NCI-H524 treated with DMSO at 0.1 percent for 48 hours (cell line): Measurements from ENCODE around the gene RNF112.
A peak's percentile ranks its signal among the peaks of the same experiment; 100 is the strongest.

Source experiments
- DNase-seq: peaks from one replicate; lab custom pipeline; 2025; lab: John Stamatoyannopoulos, UW

The RNF112 gene, protein sequence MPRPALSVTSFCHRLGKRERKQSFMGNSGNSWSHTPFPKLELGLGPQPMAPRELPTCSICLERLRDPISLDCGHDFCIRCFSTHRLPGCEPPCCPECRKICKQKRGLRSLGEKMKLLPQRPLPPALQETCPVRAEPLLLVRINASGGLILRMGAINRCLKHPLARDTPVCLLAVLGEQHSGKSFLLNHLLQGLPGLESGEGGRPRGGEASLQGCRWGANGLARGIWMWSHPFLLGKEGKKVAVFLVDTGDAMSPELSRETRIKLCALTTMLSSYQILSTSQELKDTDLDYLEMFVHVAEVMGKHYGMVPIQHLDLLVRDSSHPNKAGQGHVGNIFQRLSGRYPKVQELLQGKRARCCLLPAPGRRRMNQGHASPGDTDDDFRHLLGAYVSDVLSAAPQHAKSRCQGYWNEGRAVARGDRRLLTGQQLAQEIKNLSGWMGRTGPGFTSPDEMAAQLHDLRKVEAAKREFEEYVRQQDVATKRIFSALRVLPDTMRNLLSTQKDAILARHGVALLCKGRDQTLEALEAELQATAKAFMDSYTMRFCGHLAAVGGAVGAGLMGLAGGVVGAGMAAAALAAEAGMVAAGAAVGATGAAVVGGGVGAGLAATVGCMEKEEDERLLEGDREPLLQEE

DNA sequence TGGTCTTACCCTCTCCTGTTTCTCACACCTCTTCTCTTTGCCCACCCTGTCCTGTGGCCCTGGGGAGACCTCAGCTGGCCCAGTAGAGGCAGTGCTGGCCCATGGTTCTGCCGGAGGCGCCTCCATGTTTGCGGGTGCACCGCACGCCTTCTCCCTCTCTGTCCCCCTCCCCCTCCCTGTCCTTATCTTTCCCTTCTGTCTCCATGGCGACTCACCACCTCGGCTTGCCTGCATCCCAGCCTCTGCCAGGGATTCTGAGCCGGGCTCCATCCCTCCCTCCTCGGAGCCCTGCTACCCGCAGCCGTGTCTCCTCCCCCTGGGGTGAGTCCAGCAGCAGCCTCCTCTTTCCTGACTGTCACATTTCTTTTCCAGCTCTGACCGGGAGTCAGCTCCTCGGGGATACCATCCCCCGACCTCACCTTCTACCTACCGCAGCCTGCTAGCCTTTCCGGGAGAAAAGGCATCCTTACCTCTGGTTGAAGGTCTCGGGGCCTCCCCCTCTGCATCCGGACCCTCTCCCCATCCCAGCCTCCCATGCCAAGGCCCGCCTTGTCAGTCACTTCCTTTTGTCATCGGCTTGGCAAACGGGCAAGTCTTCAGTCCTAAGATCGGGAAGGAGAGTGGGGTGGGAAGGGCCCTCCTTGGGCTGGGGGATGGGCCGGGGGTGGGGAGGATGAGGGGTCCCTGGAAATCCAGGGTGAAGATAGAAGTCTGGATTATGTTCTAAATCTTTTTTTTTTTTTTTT is at the start of gene RNF112:
Gene RNF112 (plus strand): TSS at position 358 of the 746 bp plus-strand sequence. CDS start 177 bp downstream, at position 535.
- no peak for DNase-seq

DNA sequence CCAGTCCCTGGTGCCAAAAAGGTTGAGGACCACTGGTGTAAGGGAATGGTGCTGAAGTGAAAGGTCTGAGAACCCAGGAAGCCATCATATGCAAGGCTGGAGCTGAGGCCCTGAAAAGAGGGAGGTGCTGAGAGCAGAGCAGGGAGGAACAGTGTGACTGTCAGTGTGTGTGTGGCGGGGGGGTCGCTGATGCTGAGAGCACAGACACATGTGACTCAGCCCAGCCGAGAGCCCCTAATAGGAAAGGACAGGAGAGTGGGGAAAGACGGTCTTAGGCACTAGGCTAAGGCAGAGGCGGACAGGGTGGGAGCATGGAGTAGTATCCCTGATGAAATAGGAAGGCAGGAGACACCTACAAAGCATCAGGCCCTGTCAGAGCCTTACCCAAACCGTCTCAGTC is 49.7 kb upstream of the RNF112 start:
- DNase-seq = no peak

DNA sequence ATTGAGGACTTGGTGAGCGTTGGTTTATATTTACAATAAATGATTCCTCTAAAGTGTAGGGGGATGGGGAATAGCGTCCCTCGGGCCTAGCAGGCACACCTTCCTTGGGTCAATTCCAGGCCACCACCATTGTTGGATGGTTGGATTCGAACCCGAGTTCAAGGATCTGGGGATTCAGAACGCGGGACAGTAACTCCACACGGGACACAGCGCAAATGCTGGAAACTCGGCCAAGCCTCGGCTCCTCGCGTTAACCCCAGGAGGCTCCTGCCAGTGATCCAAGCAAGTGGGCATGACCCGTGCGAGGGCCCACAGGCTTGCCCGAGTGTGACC is 49.1 kb upstream of the RNF112 start:
- DNase-seq = no peak

- peak; percentile 66 for DNase-seq
These were observed 48.5 kb upstream of the RNF112 start, which contains the start of gene B9D1 for GRCh38 chr17:19362277-19363113. Gene B9D1 (minus strand): TSS chr17:19362723. CDS start chr17:19362569, 154 bp downstream.

DNA sequence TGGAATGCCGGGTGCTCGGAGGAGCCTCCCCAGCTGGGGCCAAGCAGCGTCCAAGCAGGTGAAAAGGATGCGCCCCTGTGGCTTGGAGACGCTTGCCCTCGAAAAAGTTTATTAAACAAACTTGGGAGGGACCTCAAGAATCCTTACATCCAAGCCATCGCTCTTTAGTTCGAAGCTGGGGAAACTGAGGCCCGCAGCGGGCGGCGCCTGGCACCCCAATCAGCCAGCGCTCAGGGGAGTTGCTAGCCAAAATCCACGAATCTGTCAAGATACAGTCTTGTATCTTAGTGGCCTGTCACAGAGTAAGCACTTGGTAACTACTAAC is 48.0 kb upstream of the RNF112 start:
- DNase-seq = no peak

DNA sequence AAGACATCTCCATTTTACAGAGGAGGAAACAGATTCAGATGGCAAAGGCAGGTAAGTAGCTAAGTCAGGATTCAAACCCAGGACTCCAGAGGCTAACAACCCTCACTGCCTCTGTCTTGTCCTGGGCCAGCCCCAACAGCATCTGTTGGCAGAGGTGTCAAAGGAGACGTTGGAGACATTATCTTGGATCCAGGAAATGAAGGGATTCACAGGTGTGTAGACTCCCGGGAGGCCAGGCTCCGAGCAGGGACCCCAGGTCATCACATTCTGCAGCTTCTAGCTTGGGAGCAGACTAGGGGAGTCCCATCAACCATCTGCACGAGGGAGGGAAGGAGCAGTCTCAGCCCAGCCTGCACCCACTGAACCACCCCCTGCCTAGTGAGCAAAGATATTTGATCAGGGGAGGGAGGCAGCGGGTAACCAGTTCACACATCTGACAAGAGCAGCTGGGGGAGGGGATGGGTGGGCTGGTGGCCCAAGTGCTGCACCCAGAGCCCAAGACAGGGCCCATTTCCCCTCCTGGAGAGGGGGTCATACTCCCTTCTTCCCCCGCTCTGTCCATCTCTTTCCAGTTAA is 47.5 kb upstream of the RNF112 start:
- no peak for DNase-seq

GRCh38 chr17:19364699-19365498 is 46.1 kb upstream of the RNF112 start:
- peak; percentile 74 for DNase-seq

GRCh38 chr17:19365499-19365817 is 45.6 kb upstream of the RNF112 start:
- no peak for DNase-seq

DNA sequence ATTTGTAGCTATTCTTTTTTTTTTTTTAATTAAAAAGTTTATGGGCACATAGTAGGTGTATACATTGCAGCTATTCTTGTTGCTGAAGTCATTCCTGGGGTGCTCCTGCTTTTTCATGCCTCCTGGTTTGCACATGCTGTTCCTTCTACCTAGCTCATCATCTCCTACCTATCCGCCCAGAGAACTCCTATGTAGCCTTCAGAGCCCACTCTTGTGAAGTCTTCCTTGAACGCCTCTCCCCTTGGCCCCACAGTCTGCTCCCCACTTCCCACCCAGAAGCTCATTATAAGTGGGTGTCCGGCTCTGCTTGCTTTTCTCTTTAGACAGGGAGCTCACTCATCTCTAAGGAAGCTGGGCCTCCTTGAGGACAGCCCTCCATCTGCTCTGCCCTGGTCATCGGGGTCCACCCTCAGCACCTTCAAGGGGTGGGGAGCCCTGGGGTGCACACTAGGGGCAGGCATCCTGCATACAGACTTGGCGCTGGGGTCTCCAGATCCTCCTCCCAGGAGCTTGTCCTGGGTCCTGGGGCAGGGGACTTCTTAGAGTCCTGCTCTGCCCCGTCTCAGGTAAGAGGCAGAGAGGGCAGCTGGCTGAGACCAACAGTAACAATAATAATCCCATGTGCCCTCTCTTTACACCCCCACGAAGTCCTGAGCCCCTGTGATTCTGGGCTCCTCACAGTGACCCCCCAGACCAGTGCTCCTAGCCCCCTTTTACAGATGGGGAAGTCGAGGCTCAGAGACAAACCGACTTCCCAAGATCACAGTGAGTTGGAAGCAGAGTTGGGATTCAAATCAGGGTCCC is 45.0 kb upstream of the RNF112 start:
- DNase-seq = no peak

GRCh38 chr17:19366637-19366972 is 44.4 kb upstream of the RNF112 start:
- DNase-seq = no peak

GRCh38 chr17:19368229-19368628 is 42.8 kb upstream of the RNF112 start:
- no peak for DNase-seq

DNA sequence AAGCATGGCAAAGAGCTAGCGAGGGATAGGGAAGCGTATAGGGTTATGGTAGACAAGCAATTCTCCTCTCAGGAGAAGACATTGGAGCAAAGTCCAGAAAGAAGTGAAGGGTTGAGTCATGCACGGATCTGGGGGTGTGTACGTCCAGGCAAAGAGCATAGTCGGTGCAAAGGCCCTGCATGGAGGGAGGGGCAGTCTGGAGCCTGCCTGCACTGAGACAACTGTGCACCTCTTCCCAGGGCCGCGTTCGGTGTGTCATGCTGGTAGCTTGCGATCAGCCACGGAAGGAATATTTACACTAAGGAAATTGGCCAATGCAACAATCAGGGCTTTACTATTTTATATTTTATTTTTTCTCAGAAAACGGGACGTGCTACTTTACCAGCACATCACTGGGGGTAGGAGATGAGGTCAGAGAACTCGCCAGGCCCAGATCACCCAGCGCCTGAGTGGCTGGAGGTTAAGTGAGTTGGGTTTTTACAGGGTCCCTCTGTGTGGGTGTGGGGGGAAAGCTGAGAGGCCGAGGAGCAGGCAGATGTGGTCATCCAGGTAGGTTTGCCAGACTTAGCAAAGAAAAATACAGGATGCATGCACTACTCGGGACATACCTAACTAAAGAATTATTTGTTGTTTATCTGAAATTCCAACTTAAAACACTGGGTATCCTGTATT is 41.8 kb upstream of the RNF112 start:
- DNase-seq = no peak

DNA sequence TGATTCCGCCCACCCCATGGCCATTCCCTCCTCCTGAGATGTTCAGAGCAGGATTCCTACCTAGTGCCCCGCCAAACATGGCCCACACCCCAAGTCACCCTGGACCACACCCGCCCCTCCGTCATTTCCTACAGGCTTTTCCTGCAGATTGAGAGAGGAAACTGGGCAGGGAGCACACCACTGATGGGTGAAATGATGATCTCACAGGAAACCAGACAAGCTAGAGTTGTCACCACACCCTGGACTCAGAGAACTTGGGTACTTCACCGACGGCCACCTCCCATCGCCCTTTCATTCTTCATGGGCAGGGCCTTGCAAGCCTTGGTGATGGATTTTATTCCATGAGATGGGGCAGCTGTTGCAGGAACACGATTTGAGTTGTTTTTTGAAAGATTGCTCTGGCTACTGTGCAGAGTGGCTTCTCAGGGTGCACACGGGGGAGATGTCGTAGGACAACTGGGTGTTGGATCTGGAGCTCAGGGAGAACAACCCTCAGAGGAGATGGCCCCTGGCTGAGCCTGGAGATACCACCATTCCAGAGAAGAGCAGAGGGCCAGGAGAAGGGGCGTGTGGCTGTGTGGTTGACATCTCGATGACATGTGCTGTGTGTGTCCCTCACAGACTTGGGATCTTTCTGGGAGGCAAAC is 41.1 kb upstream of the RNF112 start:
- no peak for DNase-seq

DNA sequence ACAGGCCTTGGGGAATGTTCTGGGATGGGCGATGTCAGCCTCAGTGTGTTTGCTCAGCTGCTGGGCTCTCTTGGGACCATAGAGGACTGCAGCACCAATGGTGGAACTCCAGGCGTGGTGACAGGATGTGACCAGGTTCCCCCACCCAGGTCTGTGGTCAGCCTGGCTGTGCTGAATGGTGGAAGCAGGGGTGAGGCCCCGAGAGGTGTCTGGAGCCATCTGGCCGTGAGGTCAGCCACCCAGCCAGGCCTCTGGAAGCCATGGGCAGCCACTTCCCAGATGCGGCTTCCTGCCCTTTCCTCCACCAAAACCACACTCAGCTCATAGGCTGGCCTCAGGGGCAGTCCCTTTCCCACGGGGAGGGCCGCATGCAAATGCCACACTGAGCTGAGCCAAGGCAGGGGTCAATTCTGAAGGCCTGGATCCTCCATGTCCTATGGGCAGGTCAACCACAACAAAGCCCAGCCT is 40.5 kb upstream of the RNF112 start:
- DNase-seq = no peak

- DNase-seq = no peak
These were observed 39.6 kb upstream of the RNF112 start for GRCh38 chr17:19371259-19372010.

DNA sequence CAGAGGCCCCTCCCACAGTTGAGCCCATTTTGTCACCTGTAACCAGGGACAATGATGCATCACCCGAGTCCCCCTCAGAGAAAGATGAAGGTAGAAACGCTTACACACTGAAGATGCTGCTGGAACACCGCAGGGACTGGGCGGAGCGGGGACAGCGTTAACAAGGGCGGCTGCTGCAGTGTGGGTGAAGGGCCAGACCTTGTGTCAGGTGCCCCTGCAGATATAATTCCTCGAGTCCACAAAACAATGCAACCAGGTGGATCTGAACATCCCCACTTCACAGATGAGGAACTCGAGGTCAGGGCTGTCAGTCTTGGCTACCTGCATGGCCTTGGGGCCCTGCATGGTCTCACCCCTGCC is 39.0 kb upstream of the RNF112 start:
- DNase-seq = no peak

DNA sequence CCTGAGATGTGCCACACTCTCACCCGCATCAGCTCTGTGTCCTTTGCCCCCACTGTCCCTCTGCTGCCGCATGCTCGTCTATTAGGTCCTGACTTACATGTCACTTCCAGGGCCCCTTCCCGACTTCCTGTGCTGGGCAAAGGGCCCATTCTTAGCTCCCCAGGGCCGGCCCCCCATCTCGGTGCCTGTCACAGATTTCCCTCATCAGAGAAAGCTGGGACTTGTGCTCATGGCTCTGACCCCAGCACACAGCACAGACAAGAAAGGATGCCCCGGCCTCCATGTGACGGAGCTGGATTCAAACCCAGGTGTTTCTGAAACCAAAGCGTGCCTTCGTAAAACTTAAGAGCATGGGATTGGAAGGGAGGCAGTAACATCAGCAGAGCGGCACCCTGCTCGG is 38.6 kb upstream of the RNF112 start:
- no peak for DNase-seq

DNA sequence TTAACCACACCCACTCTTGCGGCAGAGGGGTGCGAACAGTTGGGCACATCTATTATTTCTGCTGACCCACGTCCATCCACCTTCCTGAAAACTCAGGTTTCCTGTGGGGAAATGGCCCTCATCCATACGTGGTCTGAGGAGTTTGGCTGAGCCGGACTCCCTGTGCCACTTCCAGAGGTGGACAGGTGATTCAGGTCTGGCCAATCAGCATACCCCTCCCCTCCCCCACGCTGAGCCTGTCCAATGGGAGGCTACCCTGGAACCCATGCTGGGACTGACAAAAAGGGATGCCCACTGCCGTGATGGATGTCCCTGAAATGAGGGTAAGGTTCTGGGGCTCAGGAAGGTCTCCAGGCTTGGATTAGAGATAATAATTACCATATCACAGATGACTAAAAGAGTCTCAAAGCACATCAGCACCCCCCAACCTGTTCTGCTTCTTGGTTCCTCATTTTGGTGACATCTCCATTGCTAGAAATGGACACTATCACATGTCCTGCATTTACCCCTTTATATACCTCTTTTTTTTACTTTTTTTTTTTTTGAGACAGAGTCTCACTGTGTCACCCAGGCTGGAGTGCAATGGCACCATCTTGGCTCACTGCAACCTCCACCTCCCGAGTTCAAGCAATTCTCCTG is 38.0 kb upstream of the RNF112 start:
- no peak for DNase-seq
